ENCODE results near the gene SLX1A.
A peak's percentile ranks its signal among the peaks of the same experiment; 100 is the strongest.
"Not testable (repeated sequence)": the region's sequence is repeated elsewhere in the genome, so short reads cannot be mapped to it uniquely, and the experiment has no call there.

Gene SLX1A

DNA sequence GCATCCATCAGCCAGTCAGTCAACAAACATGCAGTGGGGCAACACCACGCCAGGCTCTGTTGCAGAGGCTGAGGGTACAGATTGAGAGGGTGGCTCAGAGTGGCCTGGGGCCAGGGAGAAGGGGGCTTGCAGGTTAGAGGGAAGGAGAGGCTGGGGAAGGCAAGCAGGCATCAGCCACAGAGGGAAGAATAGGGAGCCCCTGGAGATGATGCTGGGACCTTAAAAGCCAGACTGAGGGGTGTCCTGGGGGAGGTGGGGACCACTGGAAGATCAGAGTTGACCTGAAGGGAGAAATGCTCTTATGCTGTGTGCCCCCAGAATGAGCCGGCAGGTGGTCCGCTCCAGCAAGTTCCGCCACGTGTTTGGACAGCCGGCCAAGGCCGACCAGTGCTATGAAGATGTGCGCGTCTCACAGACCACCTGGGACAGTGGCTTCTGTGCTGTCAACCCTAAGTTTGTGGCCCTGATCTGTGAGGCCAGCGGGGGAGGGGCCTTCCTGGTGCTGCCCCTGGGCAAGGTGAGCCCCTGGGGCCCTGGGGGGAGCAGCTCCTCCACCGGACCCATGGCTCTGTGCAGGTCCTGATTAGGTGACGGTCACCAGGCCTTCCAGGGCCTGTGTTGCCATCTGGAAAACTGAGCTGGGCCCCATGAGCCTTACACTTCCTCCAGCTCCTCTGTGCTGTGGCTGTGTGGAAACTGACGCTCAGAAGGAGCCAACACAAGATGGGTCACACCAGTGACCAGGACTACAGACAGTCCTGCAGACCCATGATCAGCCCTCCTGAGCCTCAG is 8.6 kb upstream of the SLX1A start:
- DNase-seq, result peak; percentile 49

DNA sequence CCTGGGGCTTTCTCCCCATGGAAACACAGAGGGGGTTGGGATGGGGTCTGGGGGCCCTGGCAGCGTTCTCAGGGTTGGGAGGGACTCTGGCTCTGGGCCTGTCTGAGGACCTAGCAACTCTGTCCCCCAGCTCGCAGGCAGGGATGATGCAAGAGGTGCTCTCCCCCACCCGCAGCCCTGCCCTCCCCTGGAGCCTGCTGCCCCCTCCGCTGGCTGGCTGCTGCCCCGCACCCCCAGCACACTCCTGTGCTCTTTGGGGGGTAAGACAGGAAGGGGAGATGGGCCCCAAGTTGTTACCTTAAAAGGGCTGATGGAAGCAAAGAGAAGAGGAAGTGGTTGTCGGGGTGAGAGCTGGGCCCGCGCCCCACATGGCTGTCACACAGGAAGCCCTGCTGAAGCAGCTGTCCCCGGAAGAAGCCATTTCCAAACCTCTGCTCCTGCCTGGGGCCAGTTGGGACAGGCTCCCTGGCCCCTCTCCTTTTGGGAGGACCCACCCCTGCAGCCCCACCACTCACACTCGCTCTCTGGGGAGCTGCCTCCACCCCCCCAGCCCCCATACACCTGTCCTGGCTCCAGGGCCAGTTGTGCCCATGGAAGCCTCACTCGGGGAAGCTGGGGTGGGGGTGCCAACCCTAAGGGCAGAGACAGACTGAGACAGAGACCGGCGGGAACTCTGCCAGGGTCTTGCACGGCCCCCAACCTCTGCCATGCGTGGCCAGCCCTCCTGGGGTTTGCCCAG is 7.8 kb upstream of the SLX1A start:
- peak; percentile 49 for DNase-seq

DNA sequence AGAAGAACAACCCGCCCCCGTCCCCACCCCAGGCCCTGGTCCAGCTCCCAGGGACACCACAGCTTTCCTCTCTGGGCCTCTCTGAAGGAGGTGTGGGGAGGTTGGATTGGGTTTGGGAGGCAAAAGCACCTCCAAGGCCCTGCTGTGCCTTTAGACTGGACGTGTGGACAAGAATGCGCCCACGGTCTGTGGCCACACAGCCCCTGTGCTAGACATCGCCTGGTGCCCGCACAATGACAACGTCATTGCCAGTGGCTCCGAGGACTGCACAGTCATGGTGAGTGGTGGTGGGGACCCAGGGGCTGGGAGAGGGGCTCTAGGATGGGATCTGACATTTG is 7.3 kb upstream of the SLX1A start:
- DNase-seq, result no peak

DNA sequence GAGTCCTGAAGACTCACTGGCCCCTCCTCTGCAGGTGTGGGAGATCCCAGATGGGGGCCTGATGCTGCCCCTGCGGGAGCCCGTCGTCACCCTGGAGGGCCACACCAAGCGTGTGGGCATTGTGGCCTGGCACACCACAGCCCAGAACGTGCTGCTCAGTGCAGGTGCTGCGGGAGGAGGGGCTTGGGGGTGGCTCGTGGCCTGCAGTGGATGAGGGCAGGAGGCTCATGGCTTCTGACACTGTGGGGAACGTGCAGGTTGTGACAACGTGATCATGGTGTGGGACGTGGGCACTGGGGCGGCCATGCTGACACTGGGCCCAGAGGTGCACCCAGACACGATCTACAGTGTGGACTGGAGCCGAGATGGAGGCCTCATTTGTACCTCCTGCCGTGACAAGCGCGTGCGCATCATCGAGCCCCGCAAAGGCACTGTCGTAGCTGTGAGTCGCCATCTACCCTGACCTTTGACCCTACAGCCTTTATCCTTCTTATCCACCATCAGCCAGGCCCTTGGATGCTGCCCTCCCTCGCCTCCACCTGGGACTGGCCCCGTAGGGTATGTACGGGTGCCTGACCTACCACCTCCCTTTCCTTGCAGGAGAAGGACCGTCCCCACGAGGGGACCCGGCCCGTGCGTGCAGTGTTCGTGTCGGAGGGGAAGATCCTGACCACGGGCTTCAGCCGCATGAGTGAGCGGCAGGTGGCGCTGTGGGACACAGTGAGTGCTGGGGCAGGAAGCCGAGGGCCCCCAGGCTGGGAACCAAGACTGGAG is 6.7 kb upstream of the SLX1A start:
- peak; percentile 84 for DNase-seq

DNA sequence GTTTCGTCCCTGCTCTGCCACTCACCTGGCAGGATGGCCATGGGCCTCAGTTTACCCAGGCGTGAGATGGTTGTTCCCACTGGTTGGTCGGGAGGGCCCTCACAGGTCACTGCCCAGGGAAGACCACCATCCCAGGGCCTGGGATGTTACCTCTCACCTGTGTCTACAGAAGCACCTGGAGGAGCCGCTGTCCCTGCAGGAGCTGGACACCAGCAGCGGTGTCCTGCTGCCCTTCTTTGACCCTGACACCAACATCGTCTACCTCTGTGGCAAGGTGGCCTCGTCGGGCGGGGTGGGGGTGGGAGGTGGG is 6.2 kb upstream of the SLX1A start:
- no peak for DNase-seq

DNA sequence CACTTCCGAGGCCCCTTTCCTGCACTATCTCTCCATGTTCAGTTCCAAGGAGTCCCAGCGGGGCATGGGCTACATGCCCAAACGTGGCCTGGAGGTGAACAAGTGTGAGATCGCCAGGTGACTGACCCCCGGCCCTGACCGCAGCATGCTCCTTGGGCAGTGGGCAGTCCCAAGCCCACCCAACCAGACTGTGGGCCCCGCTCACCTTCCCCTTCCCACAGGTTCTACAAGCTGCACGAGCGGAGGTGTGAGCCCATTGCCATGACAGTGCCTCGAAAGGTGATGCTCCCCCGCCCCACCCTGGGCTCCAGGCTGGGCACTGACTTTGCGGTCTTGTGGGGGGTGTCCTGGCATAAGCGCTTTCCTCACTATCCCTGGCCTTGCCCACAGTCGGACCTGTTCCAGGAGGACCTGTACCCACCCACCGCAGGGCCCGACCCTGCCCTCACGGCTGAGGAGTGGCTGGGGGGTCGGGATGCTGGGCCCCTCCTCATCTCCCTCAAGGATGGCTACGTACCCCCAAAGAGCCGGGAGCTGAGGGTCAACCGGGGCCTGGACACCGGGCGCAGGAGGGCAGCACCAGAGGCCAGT is 5.6 kb upstream of the SLX1A start:
- DNase-seq, result no peak

DNA sequence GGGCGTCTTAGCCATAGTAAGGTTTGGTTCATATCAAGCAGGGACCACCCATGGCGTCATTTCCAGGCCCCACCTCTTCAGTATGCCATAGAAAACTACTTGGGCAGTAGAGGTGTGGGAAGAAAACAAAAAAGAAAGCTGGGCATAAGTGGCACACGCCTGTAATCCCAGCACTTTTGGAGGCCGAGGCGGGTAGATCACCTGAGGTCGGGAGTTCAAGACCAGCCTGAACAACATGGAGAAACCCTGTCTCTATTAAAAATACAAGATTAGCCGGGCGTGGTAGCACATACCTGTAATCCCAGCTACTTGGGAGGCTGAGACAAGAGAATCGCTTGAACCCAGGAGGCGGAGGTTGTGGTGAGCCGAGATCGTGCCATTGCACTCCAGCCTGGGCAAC is 2.5 kb upstream of the SLX1A start:
- DNase-seq, result not testable (repeated sequence)

DNA sequence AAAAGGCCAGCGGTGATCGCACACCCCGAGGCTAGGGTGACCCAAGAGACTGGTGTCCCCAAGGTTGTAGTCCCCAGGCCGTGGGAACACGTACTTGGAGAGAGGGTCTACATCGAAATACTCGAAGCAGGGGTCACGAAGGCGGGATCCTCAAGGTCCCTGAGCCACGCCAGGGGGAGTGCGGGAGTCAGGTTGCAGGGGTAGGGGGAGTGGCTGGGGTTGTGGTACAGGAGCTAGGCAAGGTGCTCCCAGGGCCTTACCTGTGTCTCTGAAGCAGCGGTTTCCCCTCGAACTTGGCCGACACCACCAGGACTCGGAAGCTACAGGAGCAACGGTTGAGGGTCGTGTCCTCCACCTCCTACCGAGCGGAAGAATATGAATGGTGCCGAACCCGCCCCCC is 577 bp upstream of the SLX1A start:
- DNase-seq, result not testable (repeated sequence)

DNA sequence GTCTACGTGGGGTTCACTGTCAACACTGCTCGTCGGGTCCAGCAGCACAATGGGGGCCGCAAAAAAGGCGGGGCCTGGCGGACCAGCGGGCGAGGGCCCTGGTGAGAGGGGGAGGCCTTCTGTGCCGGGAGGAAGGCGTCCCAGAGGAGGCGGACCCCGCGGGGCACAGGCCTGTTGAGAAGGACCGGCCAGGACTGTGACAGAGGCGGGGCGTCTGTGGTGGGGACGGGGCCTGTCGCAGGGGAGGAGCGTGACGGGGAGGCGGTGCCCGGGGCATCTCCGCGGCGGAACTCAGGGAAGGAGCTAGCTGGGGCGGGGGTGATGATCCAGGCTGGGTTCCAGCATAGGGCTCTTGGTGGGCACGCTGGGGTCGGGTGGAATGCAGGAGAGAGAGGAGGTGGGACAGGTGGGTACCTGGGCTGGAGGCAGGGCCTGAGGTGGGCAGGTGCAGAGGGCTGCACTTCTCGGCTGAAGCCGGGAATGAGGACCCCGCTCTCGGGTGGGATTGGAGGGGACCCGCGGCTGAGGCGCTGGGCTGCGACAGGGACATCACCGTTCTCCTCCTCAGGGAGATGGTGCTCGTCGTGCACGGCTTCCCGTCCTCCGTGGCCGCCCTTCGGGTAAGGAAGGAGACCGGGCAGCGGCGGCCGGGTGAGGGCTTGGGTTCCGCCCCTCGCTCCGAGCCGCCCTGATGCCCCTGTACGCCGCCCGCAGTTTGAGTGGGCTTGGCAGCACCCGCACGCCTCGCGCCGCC is 674 bp downstream of the SLX1A start:
- DNase-seq, result not testable (repeated sequence)

DNA sequence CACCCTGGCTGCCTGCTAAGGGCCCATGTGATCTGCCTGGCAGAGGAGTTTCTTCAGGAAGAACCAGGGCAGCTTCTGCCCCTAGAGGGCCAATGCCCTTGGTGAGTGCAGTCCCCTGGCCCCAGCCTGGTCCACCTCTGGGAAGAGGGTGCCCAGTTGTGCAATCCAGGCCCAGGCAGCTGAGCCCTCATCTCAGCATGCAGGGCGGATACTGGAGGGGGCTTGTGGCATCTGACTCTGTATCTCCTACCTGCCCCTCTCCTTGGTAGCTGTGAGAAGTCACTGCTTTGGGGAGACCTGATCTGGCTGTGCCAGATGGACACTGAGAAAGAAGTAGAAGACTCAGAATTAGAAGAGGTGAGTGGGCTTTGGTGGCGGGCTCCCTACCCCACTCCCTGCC is 3.3 kb downstream of the SLX1A start:
- DNase-seq, result not testable (repeated sequence)

DNA sequence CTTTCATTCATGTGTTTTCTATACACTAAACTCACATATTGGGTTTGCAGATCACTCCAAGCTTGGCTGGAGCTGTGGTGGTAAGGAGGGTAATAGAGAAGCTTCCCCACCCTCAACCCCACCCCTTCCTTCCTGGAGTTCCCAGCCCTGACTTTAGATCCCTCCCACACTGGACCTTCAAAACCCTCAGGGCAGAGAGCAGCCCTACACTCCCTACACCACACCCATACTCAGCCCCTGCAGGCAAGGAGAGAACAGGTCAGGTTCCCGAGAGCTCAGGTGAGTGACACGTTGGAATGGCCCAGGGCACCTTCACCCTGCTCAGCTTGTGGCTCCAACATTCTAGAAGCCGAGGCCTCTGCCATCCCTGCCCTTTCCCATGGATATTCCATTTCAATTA is 5.4 kb downstream of the SLX1A start, which contains the start of gene SULT1A3:
Gene SULT1A3, plus strand, starts transcription at position 207 of the 400 bp plus-strand sequence. CDS start 1,474 bp downstream, outside the sequence.
- DNase-seq, result not testable (repeated sequence)

DNA sequence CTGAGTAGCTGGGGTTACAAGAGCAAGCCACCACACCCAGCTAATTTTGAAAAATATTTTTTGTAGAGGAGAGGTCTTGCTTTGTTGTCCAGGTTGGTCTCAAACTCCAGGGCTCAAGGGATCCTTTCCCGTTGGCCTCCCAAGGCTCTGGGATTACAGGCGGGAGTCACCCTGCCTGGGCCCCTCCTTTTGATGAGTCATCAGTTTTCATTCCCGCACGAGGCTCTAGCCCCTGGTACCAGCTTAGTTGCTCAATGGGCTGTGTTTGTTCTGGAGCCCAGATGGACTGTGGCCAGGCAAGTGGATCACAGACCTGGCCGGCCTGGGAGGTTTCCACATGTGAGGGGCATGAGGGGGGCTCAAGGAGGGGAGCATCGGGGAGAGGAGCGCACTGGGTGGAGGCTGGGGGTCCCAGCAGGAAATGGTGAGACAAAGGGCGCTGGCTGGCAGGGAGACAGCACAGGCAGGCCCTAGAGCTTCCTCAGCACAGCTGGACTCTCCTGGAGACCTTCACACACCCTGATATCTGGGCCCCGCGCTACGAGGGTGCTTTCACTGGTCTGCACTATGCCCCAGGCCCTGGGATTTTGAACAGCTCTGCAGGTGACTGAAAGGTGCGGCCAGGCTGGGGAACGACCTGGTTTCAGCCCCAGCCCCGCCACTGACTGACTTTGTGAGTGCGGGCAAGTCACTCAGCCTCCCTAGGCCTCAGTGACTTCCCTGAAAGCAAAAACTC is 6.1 kb downstream of the SLX1A start:
- not testable (repeated sequence) for DNase-seq

DNA sequence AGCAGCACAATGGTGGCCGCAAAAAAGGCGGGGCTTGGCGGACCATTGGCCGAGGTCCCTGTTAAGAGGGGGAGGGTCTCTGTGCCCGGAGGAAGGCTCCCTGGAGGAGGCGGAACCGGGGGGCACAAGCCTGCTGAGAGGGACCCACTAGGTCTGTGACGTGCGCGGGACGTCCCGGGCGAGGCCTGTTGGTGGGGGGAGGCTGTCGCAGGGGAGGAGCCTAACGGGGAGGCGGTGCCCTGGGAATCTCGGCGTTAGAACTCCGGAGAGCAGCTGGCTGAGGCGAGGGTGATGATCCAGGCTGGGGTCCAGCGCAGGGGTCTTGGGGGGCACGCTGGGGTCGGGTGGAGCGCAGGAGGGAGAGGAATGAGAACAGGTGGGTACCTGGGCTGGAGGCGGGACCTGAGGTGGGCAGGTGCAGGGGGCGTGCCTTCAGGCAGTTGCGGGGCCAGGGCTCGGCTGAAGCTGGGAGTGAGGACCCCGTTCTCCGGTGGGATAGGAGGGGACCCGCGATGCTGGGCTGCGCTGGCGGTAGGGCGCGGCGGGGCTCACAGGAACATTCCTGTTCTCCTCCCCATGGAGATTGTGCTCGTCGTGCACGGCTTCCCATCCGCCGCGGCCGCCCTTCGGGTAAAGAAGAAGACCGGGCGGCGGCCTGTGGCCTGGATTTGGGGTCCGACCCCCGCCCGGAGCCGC is 12.0 kb downstream of the SLX1A start:
- not testable (repeated sequence) for DNase-seq

DNA sequence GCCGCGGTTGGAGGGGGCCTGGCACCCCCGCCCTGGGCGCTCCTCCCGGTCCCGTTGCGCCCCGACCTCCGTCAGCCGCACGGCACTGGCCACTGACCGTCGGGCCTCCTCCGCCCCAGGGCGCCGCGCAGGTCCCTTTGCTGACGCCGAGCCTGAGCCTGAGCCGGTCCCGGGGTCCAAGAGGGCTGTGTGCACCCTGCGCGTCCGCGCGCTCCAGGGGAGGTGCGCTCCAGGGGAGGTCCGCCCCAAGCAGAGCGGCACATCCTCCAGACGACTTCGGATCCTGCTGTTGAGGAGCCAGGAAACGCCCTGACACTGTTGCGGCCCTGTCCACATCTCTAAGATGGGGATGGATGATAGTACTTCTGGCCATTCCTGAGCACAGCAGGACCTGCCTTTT is 12.6 kb downstream of the SLX1A start:
- DNase-seq, result not testable (repeated sequence)

DNA sequence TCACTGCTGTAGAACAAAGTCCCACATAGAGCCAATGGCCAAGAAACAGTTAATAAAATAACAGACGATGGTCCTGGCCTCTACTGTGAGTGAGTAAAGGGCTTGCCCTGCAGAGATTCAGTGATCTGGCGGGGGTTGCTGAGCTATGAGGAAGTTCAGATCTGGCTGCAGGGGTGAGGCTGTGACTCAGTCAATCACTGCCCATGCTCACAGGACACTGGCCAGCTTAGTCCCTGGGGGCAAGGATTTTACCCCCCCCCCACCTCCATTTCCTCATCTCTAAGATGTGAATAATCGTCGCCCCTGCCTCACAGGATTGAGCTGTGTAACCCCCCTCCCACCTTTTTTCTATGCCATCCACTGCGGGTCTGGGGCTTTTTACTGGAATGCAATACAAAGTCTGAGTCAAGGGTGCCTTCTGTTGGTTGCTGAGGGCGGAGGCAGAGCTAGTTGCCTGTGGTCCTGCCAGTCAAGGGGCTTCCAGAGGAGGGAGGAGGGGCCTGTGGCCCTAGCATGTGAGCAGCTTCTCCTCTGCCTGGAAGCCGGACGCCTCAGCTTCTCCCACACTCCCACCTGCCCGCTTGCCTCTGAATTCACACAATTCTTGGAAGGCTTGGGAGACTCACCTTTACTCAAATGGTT is 13.5 kb downstream of the SLX1A start:
- not testable (repeated sequence) for DNase-seq

DNA sequence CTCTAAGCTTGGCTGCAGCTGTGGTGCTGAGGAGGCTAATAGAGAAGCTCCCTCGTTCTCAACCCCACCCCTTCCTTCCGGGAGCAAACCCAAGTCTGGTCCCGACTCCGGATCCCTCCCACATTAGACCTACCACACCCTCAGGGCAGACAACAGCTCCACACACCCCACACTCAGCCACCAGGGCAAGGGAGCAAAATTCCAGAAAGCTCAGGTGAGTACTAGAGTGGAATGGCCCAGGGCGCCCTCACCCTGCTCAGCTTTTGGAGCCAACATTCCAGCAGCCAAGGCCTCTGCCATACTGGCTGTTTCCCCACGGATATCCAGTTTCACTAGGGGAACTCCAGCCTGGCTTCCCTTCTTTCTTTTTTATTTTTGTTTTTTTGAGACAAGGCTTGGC is 15.4 kb downstream of the SLX1A start:
- DNase-seq, result not testable (repeated sequence)

DNA sequence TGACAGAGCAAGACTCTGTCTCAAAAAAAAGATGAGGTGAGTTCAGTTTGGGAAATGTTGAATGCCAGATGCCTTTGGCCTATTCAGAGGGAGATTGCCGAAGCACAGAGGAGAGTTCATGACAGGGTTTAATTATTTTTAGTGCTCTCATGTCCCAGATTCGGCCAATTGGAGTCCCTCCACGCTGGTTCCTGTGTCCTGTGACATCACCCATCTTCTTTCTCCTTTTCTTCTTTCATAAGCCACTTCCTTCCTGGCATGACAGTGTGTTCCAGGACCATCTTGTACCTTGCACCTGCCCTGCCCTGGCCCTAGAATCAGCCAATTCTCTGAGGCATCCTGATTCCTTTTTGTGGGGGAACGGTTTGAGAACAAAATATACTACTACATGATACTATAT is 17.7 kb downstream of the SLX1A start:
- not testable (repeated sequence) for DNase-seq

DNA sequence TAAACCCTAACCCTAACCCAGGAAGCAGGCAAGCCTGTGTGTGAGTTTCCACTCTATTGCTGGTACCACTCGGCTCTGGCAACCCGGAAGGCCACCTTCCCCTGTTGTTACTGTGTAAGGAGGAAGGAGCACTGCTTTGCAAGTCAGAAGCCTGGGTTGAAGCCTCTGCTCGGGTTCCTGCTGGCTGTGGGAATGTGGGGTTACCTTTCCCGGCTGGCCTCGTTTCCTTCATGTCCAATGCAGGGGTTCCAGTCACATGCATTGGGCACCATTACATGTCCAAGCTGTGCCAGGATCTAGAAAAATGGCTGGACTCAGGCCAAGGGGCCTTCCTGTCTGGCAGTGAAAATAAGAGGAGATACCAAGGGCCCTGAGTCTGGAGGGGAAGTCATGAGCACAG is 23.4 kb downstream of the SLX1A start:
- DNase-seq, result not testable (repeated sequence)
